Activated naive CD4-positive, alpha-beta T cell treated with anti-CD3 and anti-CD28 coated beads for 36 hours (primary cell): ENCODE measurements around the gene COLEC12. TPM values are rescaled to one million over a fixed set of nuclear protein-coding genes. Genes with fewer than 3 reads are reported as not detected.

Source experiments
- CTCF ChIA-PET: fragments of 350-600 bp; sonication (Branson Sonifier 250); formaldehyde crosslinking; loops from one replicate; lab custom pipeline; 2021; ENCODE audit warnings: antibody characterized with exemption; lab: Charles Lee
- DNase-seq: peaks from one replicate; pipeline ENCODE4 v3.0.0-alpha.2; 2020
- H3K27ac Mint-ChIP-seq: one replicate; pipeline ENCODE4 v1.8.0; 2021; ENCODE audit warnings: mild to moderate bottlenecking, mixed read lengths
- H3K27me3 Mint-ChIP-seq: one replicate; pipeline ENCODE4 v1.8.0; 2021; ENCODE audit warnings: low read depth, mixed read lengths
- H3K36me3 Mint-ChIP-seq: one replicate; pipeline ENCODE4 v1.8.0; 2021; ENCODE audit warnings: low read depth, mixed read lengths
- H3K4me1 Mint-ChIP-seq: one replicate; pipeline ENCODE4 v1.8.0; 2021; ENCODE audit warnings: low read depth, mixed read lengths
- H3K4me3 Mint-ChIP-seq: one replicate; pipeline ENCODE4 v1.8.0; 2021; ENCODE audit warnings: mild to moderate bottlenecking, moderate library complexity, mixed read lengths
- H3K9me3 Mint-ChIP-seq: one replicate; pipeline ENCODE4 v1.8.0; 2021; ENCODE audit warnings: mixed read lengths
- intact Hi-C: fragments of 100-400 bp; cut with micrococcal nuclease; formaldehyde crosslinking; loops from one replicate; pipeline ENCODE4 v1.15.1; 2023
- total RNA-seq, 2 experiments: library from RNA; stranded (reverse); gene quantifications; one replicate each; pipeline ENCODE4 v1.2.3, GENCODE V29; 2021

Gene COLEC12
- total RNA-seq, 2 experiments from 2014 or later = not detected

DNA sequence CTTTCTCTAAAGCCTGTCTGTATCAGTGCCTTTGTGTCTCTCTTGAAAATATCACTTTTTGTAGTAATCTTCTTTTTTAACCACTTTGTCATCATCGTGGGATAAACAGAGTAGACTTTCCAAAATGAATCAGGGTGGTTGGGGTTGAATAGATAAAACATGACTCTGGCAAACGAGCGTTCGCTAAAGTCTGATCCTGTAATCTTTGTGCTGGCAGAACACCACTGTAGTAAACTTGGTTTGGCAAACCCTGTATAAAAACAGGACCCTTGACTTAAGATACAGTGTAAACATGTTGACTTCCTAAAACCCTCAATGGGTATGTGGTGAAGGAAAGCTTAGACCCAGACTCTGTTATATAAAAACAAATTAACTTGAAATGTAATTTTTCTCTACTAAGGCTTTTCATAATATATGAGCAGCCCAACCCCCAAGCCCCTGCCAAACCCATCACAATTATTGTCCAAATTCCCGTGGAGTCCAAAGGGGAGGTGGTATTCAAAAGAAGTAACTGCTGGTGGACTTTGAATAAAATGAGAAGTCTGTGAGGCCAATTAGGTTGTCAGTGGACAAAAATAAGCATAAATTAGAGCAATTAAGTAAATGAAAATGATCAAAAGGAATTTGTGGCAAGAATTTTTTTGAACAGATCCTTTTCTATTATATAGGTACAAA, 52.2 kb downstream of the COLEC12 start:
- no peak overlapping the region for H3K27ac Mint-ChIP-seq
- intact Hi-C loops = no loop called here
- no peaks in the 10 kb centered on the region for H3K36me3 Mint-ChIP-seq
- no peaks in the 10 kb centered on the region for H3K4me1 Mint-ChIP-seq
- H3K27me3 Mint-ChIP-seq = peaks cover 6% of the 10 kb centered on the region
- no peak for DNase-seq
- H3K4me3 Mint-ChIP-seq = no peak overlapping the region
- peaks cover 19% of the 10 kb centered on the region for H3K9me3 Mint-ChIP-seq
- CTCF ChIA-PET = no interaction called here

DNA sequence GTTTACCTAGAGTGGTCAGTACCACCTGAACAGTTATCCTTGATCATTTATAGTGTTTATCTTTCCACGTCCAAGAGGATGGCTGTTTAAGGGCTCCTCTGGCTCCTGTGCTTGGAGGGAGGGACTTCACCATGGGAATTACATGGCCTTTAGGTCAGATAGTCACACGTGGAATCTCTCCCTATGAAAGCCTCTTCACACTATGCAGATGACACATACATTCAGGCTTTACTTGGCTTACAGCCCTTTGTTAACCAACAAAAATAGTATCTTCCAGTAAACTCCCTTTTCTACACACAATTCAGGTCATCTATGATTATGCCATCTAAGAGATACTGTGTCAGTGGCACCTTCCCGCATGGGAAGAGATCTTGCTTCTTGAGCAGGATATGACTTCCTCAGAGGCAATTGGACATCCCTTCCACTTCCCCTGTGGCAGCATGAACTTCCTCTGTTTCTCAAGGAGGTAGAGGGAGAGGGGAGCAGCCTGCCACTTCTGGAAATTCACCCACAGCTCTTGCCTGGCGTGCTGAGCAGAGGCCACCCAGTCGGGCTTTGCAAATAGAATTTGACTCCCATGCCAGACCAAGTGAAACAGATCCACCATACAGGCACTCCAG, 53.5 kb downstream of the COLEC12 start:
- intact Hi-C loops = no loop called here
- CTCF ChIA-PET = no interaction called here
- peaks cover 10% of the 10 kb centered on the region for H3K27me3 Mint-ChIP-seq
- no peaks in the 10 kb centered on the region for H3K4me1 Mint-ChIP-seq
- no peaks in the 10 kb centered on the region for H3K36me3 Mint-ChIP-seq
- H3K4me3 Mint-ChIP-seq = no peak overlapping the region
- peaks cover 15% of the 10 kb centered on the region for H3K9me3 Mint-ChIP-seq
- DNase-seq = no peak
- no peak overlapping the region for H3K27ac Mint-ChIP-seq

DNA sequence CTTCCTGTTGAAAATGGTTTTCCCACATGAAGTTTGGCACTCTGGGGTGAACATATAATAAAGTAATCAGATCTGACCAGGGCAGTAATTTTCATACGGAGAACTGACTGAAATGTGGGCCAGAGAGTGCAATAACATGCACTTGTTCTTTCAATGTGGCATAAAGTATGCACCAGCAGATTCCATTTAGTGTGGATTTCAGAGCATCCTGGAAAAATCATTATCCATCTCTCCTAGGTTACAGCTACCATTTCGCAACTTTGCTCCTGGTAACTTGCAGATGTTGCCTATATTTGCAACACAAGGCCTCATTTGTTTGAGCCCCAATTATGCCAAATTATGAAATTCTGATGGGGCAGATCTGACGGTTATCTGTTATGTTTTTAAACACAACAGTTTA, 55.4 kb downstream of the COLEC12 start:
- peaks cover under 1% of the 10 kb centered on the region for H3K9me3 Mint-ChIP-seq
- no peak overlapping the region for H3K27ac Mint-ChIP-seq
- H3K36me3 Mint-ChIP-seq = no peaks in the 10 kb centered on the region
- peaks cover 11% of the 10 kb centered on the region for H3K27me3 Mint-ChIP-seq
- CTCF ChIA-PET = no interaction called here
- intact Hi-C loops = no loop called here
- H3K4me1 Mint-ChIP-seq = no peaks in the 10 kb centered on the region
- no peak overlapping the region for H3K4me3 Mint-ChIP-seq
- DNase-seq = no peak

DNA sequence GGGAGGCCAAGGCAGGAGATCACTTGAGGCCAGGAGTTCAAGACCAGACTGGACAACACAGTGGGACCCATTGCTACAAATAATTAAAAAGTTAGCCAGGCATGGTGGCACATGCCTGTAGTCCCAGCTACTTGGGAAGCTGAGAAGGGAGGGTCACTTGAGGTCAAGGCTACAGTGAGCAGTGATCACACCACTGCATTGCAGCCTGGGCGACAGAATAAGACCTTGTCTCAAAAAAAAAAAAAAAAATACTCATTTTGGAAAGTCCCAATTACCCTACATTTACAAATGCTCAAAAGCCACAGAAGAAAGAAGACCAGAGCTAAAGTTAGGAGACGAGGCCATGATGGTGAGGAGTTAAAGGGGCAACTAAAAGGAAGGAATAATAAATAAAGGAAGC, 61.9 kb downstream of the COLEC12 start:
- DNase-seq = no peak
- Mint-ChIP-seq H3K4me1 (no peaks in the 10 kb centered on the region), H3K9me3 (no peaks in the 10 kb centered on the region), H3K36me3 (no peaks in the 10 kb centered on the region), H3K27me3 (peaks cover 4% of the 10 kb centered on the region), H3K27ac (no peak overlapping the region), H3K4me3 (no peak overlapping the region)
- CTCF ChIA-PET = no interaction called here
- intact Hi-C loops = no loop called here

DNA sequence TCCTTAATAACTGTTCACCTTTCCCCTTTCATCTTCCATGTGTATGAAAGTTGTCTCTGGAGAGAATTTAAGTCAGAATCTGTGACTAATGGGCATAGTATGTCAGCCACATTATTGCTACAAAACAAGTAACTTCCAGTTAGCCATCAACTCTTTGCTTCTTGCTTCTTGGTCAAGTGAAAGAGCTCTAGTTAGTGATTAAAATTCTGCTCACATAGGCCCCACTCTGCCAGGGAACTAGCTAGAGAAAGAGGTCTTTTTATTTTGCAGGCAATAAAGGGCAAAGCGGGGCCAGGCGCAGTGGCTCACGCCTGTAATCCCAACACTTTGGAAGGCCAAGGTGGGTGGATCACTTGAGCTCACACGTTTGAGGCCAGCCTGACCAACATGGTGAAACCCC, 64.6 kb downstream of the COLEC12 start:
- Mint-ChIP-seq H3K36me3 (no peaks in the 10 kb centered on the region), H3K27me3 (peaks cover 4% of the 10 kb centered on the region), H3K4me1 (no peaks in the 10 kb centered on the region), H3K9me3 (no peaks in the 10 kb centered on the region), H3K4me3 (no peak overlapping the region), H3K27ac (no peak overlapping the region)
- CTCF ChIA-PET = no interaction called here
- intact Hi-C loops = no loop called here
- no peak for DNase-seq

DNA sequence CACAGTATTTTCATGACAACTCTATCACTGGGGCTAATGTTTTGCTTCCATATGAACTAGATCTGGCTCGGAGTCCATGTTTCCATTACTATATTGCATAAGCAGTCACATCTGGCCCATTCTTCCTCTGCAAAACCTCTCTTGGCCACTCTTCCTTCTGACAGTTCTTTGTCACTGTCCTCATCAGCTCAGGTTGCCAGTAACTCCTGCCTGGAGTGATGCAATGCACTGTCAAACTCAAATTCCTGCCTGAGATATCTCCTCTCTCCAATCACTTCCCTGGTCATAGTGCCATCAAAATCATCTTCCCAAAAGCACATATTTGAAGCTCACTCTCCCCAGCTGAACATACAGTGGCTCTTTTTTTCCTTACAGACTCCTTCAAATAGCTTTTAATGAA, 66.1 kb downstream of the COLEC12 start:
- CTCF ChIA-PET = no interaction called here
- Mint-ChIP-seq H3K4me3 (no peak overlapping the region), H3K4me1 (no peaks in the 10 kb centered on the region), H3K27ac (no peak overlapping the region), H3K36me3 (no peaks in the 10 kb centered on the region), H3K27me3 (peaks cover 4% of the 10 kb centered on the region), H3K9me3 (no peaks in the 10 kb centered on the region)
- intact Hi-C loops = no loop called here
- no peak for DNase-seq

DNA sequence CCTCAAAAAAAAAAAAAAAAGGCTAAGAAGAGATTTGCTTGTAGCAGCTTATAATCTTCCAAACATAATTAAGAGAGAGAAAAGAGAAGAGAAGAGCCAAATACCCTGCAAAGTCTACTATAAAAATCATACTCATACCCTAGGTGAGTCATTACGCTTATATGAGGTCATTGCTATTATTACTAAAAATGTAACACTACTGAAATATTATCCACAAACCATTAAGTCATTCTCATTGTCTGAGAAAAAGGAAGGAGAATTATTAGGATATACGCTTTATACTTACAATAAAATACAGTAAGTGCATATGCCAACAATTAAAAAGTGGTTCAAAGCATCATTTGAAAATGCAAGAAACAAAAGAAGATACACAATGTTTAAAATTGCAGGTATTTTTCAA, 66.5 kb downstream of the COLEC12 start:
- CTCF ChIA-PET = no interaction called here
- H3K4me1 Mint-ChIP-seq = no peaks in the 10 kb centered on the region
- intact Hi-C loops = no loop called here
- DNase-seq = no peak
- H3K36me3 Mint-ChIP-seq = no peaks in the 10 kb centered on the region
- H3K27me3 Mint-ChIP-seq = peaks cover 4% of the 10 kb centered on the region
- H3K9me3 Mint-ChIP-seq = no peaks in the 10 kb centered on the region
- no peak overlapping the region for H3K27ac Mint-ChIP-seq
- no peak overlapping the region for H3K4me3 Mint-ChIP-seq

DNA sequence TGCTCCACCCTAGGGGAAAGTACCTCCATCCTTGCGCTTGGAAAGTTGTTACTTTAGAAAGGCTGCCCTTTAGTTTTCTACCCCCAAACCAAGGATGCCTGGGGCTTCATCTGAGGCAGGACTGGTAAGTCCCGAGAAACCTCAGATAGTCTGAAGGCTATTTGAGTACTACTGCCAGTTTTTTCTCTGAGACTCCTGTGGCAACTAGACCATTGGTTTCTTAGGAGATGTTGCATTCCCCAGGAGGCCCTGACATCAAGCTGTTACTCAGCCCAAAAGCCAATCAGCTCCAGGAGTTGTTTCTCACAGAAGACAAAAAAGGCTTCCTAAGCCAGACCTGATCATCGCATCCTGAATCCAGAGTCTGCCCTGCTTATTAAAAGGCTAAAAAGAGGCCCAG, 67.2 kb downstream of the COLEC12 start:
- H3K4me1 Mint-ChIP-seq = no peaks in the 10 kb centered on the region
- no peak for DNase-seq
- H3K27ac Mint-ChIP-seq = no peak overlapping the region
- no peak overlapping the region for H3K4me3 Mint-ChIP-seq
- no peaks in the 10 kb centered on the region for H3K9me3 Mint-ChIP-seq
- peaks cover 4% of the 10 kb centered on the region for H3K27me3 Mint-ChIP-seq
- no peaks in the 10 kb centered on the region for H3K36me3 Mint-ChIP-seq
- CTCF ChIA-PET = interaction anchor here (0.6 kb wide), 1 partner anchor 337 kb away, joined by 3 read pairs; no protein-coding TSS in a partner anchor
- intact Hi-C loops = no loop called here

DNA sequence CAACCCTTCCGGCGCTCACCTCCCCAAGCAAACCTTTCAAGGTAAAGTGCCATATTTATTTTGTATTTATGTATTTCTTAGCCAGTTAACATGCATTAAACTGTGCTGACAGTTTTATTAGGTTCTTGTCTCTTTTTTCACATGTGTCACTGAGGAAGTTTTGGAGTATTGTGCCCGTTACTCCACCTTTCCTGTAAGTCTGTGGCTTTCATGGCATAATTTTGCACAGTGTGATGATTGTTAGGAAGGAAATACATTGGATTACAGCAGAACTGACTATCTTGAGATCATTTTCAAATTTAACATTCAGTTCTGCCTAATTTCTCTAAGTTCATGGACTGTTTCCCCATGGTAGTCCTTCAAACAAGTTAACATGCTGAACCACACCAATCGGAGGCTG, 67.7 kb downstream of the COLEC12 start:
- Mint-ChIP-seq H3K27ac (no peak overlapping the region), H3K27me3 (peaks cover 4% of the 10 kb centered on the region), H3K4me1 (no peaks in the 10 kb centered on the region), H3K4me3 (no peak overlapping the region), H3K36me3 (no peaks in the 10 kb centered on the region), H3K9me3 (no peaks in the 10 kb centered on the region)
- intact Hi-C loops = no loop called here
- no peak for DNase-seq
- CTCF ChIA-PET = interaction anchor here (0.6 kb wide), 1 partner anchor 337 kb away, joined by 3 read pairs; no protein-coding TSS in a partner anchor

DNA sequence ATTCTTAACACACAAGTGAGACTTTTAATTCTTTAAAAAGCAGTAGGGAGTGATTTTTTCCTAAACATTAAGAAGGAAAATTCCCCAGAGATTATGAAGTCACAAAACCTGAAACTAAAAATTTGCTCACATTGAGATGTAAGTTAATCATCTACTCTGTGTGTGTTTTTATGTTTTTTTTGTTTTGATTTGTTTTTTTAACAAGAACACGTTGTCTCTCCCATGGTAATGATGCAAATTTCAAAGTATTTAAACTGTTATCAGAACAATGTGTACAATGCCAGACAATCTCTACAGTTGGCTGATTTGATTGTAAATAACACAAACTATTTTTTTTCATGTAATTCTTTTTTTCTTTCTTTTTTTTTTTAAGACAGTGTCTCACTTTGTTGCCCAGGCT, 71.5 kb downstream of the COLEC12 start:
- intact Hi-C loops = no loop called here
- DNase-seq = no peak
- H3K4me1 Mint-ChIP-seq = no peaks in the 10 kb centered on the region
- H3K27ac Mint-ChIP-seq = no peak overlapping the region
- H3K9me3 Mint-ChIP-seq = no peaks in the 10 kb centered on the region
- no peaks in the 10 kb centered on the region for H3K36me3 Mint-ChIP-seq
- CTCF ChIA-PET = no interaction called here
- H3K27me3 Mint-ChIP-seq = peaks cover 4% of the 10 kb centered on the region
- no peak overlapping the region for H3K4me3 Mint-ChIP-seq

DNA sequence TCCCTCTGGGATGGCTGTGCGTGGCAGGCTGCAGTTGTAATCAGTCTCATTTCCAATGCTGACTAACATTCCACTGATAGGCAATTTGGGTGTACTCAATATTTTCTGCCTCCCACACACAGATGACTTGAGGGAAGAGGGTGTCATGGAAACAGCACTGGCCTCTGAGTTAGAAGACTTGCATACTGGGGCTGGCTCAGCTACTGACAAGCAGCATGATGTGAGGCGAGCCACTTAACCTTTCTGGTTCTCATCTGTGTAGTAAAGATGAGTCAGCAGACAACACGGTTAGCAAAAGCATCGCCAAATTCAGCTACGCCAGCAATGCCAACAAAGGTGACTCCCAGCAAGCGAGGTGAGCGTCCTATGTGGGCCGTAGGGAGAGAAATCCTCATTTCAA, 73.5 kb downstream of the COLEC12 start:
- intact Hi-C loops = no loop called here
- H3K4me3 Mint-ChIP-seq = no peak overlapping the region
- DNase-seq = no peak
- H3K27ac Mint-ChIP-seq = no peak overlapping the region
- H3K36me3 Mint-ChIP-seq = no peaks in the 10 kb centered on the region
- H3K9me3 Mint-ChIP-seq = no peaks in the 10 kb centered on the region
- no peaks in the 10 kb centered on the region for H3K4me1 Mint-ChIP-seq
- H3K27me3 Mint-ChIP-seq = peaks cover 4% of the 10 kb centered on the region
- CTCF ChIA-PET = no interaction called here

DNA sequence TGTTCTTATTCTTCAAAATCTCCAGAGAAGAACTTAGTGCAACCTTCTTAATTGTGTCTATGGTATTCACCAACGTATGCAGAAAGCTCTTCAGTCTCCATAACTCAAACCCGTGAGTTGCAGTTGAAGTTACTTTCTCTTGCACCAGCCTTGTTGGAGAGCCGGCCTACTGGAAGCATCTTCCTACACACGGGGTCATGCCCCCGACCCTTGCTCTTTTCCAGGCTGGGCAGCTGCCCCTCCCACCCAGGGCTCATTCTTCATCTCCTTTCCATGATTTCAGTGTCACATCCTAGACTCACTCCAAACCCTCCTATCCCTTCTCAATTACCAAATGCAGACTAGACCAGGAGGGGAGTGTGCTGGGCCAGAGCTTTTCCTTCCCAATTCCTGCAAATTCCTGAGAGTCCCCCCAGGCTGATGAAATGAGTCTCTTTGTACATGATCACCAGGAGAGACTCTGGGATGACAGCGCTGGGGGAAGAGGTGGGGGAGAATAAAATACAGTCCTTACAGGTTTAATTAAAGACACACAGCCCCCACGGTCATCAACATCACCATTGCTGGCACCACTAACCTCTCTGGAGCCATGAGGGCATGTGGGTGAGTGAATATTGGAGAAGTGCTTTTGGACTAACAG, 75.3 kb downstream of the COLEC12 start:
- Mint-ChIP-seq H3K4me3 (no peak overlapping the region), H3K4me1 (no peaks in the 10 kb centered on the region), H3K27ac (no peak overlapping the region), H3K9me3 (no peaks in the 10 kb centered on the region), H3K36me3 (no peaks in the 10 kb centered on the region), H3K27me3 (no peaks in the 10 kb centered on the region)
- intact Hi-C loops = no loop called here
- CTCF ChIA-PET = interaction anchor here (0.7 to 0.8 kb wide), 2 partner anchors 10 to 190 kb away, joined by 3 read pairs; no protein-coding TSS in a partner anchor
- DNase-seq = no peak

DNA sequence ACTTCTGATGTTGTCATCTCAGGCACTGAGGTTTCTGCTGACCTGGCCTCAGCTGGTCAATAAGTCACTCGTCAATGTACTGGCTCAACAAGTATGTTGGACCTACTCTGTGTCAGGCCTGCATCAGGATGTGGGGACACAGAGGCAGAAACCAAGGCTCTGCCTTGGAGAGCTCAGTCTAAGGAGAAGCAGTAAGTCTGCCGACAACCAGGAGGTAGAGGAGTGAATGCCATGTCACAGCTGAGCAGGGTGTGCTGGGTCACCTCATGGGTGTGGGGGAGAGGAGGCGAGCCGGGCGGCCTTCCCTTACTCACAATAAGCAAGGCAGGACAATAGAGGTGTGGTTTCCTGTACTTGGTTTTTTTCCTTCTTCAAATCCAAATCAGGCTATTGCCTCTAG, 75.8 kb downstream of the COLEC12 start:
- intact Hi-C loops = no loop called here
- no peak overlapping the region for H3K27ac Mint-ChIP-seq
- H3K4me1 Mint-ChIP-seq = no peaks in the 10 kb centered on the region
- H3K4me3 Mint-ChIP-seq = no peak overlapping the region
- no peaks in the 10 kb centered on the region for H3K9me3 Mint-ChIP-seq
- DNase-seq = no peak
- peaks cover 2% of the 10 kb centered on the region for H3K27me3 Mint-ChIP-seq
- CTCF ChIA-PET = interaction anchor here (0.7 to 0.8 kb wide), 2 partner anchors 9 to 189 kb away, joined by 3 read pairs; no protein-coding TSS in a partner anchor
- no peaks in the 10 kb centered on the region for H3K36me3 Mint-ChIP-seq
